DND-41 (cell line): Measurements from ENCODE around the gene GOLGA6A.

Experiments used
- ATAC-seq: fragments of 200-7000 bp; cut with Tn5 transposase; 3 replicates; pipeline ENCODE4 v1.9.1; 2021; ENCODE audit warnings: low read depth; ENCODE audit not compliant: insufficient read depth
- DNase-seq: peaks from one replicate; pipeline ENCODE4 v3.0.0-alpha.2; 2020
- H2AFZ ChIP-seq: 2 replicates; pipeline ENCODE4 v1.6.0; 2012; ENCODE audit warnings: low read depth, low read length
- H3K27ac ChIP-seq: 2 replicates; pipeline ENCODE4 v1.5.1; 2012; ENCODE audit warnings: low read length, inconsistent platforms
- H3K27me3 ChIP-seq: fragments of 200-600 bp; sonication (generic); 2 replicates; pipeline ENCODE4 v1.6.0; 2012; ENCODE audit warnings: low read length, mild to moderate bottlenecking, inconsistent platforms; ENCODE audit not compliant: insufficient read depth, poor library complexity
- H3K36me3 ChIP-seq: 2 replicates; pipeline ENCODE4 v1.5.1; 2012; ENCODE audit warnings: low read length, inconsistent platforms; ENCODE audit not compliant: insufficient read depth
- H3K4me1 ChIP-seq: 2 replicates; pipeline ENCODE4 v1.5.1; 2012; ENCODE audit warnings: mild to moderate bottlenecking, low read length; ENCODE audit not compliant: insufficient read depth
- H3K4me2 ChIP-seq: 2 replicates; pipeline ENCODE4 v1.6.0; 2012; ENCODE audit warnings: mild to moderate bottlenecking, moderate library complexity, low read length, inconsistent platforms; ENCODE audit not compliant: insufficient read depth
- H3K4me3 ChIP-seq, 2 experiments: fragments of 200-600 bp in 1 of 2; shearing (Covaris generic) in 1 of 2; 2 replicates each; pipeline ENCODE4 v1.5.1; 2012 to 2016; ENCODE audit warnings: inconsistent platforms in 2 of 2, low read length in 2 of 2, mild to moderate bottlenecking in 2 of 2, low read depth in 1 of 2, moderate library complexity in 1 of 2
- H3K79me2 ChIP-seq: 2 replicates; pipeline ENCODE4 v1.6.0; 2012; ENCODE audit warnings: low read length, inconsistent platforms; ENCODE audit not compliant: insufficient read depth
- H3K9ac ChIP-seq: 2 replicates; pipeline ENCODE4 v1.6.0; 2012; ENCODE audit warnings: low read depth, mild to moderate bottlenecking, inconsistent platforms, low read length, moderate library complexity
- H3K9me3 ChIP-seq: 2 replicates; pipeline ENCODE4 v1.5.1; 2012; ENCODE audit warnings: low read length, moderate library complexity, mild to moderate bottlenecking, inconsistent platforms; ENCODE audit not compliant: insufficient read depth, severe bottlenecking
- H4K20me1 ChIP-seq: 2 replicates; pipeline ENCODE4 v1.6.0; 2012; ENCODE audit warnings: low read length; ENCODE audit not compliant: insufficient read depth
- EZH2 ChIP-seq: IDR thresholded peaks from 3 replicates; pipeline ENCODE4 v1.6.1; 2012; ENCODE audit warnings: borderline replicate concordance, low read depth, mild to moderate bottlenecking, moderate library complexity, low read length, inconsistent platforms; ENCODE audit not compliant: severe bottlenecking
- TF ChIP-seq, protein P1 (sequence below): IDR thresholded peaks from 2 replicates; pipeline ENCODE4 v1.5.1; 2012; ENCODE audit warnings: borderline replicate concordance, low read length, moderate library complexity, mild to moderate bottlenecking; ENCODE audit not compliant: poor library complexity, severe bottlenecking; ENCODE audit errors: extremely low read depth

GOLGA6A gene

DNA sequence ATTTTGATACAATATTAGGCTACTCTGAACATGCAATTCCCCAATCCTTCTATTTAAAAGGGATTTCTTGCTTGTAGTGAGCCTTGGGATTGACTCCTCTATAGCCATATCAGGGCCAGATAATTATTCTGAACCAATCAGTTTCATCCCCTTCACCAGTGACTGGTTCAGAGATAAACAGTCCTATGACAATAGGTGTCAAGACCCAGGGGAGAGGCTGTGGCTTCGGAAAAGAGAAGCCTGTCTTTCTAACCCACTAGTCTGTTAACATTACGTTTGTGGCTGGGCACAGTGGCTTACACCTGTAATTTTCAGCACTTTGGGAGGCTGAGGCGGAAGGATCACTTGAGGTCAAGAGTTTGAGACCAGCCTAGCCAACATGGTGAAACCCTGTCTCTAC, 41.8 kb upstream of the GOLGA6A start:
- TF ChIP-seq, protein P1, sequence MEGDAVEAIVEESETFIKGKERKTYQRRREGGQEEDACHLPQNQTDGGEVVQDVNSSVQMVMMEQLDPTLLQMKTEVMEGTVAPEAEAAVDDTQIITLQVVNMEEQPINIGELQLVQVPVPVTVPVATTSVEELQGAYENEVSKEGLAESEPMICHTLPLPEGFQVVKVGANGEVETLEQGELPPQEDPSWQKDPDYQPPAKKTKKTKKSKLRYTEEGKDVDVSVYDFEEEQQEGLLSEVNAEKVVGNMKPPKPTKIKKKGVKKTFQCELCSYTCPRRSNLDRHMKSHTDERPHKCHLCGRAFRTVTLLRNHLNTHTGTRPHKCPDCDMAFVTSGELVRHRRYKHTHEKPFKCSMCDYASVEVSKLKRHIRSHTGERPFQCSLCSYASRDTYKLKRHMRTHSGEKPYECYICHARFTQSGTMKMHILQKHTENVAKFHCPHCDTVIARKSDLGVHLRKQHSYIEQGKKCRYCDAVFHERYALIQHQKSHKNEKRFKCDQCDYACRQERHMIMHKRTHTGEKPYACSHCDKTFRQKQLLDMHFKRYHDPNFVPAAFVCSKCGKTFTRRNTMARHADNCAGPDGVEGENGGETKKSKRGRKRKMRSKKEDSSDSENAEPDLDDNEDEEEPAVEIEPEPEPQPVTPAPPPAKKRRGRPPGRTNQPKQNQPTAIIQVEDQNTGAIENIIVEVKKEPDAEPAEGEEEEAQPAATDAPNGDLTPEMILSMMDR, result no peak
- TF ChIP-seq EZH2, result no peak
- H3K79me2 ChIP-seq, result no peaks in the 10 kb centered on the region
- H3K27me3 ChIP-seq, result no peaks in the 10 kb centered on the region
- H3K9me3 ChIP-seq, result no peaks in the 10 kb centered on the region
- no peak overlapping the region for H3K4me3 ChIP-seq
- no peak overlapping the region for H3K4me2 ChIP-seq
- ATAC-seq (no peak), DNase-seq (no peak)
- H3K9ac ChIP-seq, result no peak overlapping the region
- no peaks in the 10 kb centered on the region for H3K36me3 ChIP-seq
- no peaks in the 10 kb centered on the region; the same call in 1 of the 2 replicates for H4K20me1 ChIP-seq
- peaks cover 10% of the 10 kb centered on the region; the same call in 1 of the 2 replicates for H3K4me1 ChIP-seq
- no peak overlapping the region for H3K27ac ChIP-seq
- H2AFZ ChIP-seq, result no peak overlapping the region

DNA sequence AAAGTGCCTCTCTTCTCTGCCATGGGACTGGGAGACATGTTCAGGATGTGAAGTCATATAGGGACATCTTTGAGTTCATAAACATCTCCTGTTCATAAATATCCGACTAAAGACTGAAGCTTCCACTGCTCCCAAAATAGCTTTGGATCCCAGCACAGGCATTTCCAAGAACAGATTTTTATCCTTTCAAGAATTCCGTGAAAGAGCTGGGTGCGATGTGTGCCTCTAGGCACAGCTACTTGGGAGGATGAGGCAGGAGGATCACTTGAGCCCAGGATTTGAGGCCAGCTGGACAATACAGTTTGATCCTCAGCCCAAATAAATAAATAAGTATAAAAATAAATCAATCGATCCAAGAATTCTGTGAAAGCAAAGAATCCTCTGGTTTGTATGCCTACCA, 41.3 kb upstream of the GOLGA6A start:
- ATAC-seq, result no peak
- H3K4me3 ChIP-seq, result no peak overlapping the region
- H3K27me3 ChIP-seq, result no peaks in the 10 kb centered on the region
- no peaks in the 10 kb centered on the region for H3K79me2 ChIP-seq
- H3K4me2 ChIP-seq, result no peak overlapping the region
- H3K36me3 ChIP-seq, result no peaks in the 10 kb centered on the region
- no peak for DNase-seq
- no peak for TF ChIP-seq EZH2
- TF ChIP-seq, protein P1, result no peak
- no peaks in the 10 kb centered on the region for H3K9me3 ChIP-seq
- H3K27ac ChIP-seq, result no peak overlapping the region
- H3K9ac ChIP-seq, result no peak overlapping the region
- no peaks in the 10 kb centered on the region; the same call in 1 of the 2 replicates for H4K20me1 ChIP-seq
- no peak overlapping the region for H2AFZ ChIP-seq
- peaks cover 10% of the 10 kb centered on the region; the same call in 1 of the 2 replicates for H3K4me1 ChIP-seq

DNA sequence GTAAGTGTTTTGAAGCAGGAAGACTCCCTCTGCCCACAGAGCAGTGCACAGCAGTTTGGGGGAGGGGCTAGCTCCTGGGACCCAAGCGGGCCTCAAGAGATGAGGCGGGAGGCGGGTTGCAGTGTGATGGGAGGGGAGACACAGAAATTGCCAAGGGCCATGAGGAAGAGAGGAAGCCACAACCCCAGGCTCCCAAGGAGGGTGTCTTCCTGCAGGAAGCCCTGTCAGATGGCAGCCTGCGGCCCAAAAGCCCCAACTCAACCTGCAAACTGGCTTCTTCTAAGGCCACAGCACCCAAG, 40.7 kb upstream of the GOLGA6A start:
- no peak overlapping the region for H2AFZ ChIP-seq

More for the DNA sequence above, 40.7 kb upstream of the GOLGA6A start:
- Histone ChIP-seq H3K9ac (no peak overlapping the region), H3K27ac (no peak overlapping the region), H3K9me3 (no peaks in the 10 kb centered on the region), H3K4me3 (no peak overlapping the region), H3K79me2 (no peaks in the 10 kb centered on the region), H3K36me3 (no peaks in the 10 kb centered on the region), H4K20me1 (no peaks in the 10 kb centered on the region; the same call in 1 of the 2 replicates), H3K4me2 (no peak overlapping the region), H3K4me1 (peaks cover 10% of the 10 kb centered on the region; the same call in 1 of the 2 replicates), H3K27me3 (no peaks in the 10 kb centered on the region)
- ATAC-seq (peak; percentile 47; the same call in 2 of the 3 replicates), DNase-seq (peak; percentile 54)
- TF ChIP-seq, protein P1, result peak; percentile 12
- TF ChIP-seq EZH2, result no peak
